CD14-positive monocyte (primary cell): ENCODE measurements around the gene CTNNBL1. TPM values are rescaled to one million over a fixed set of nuclear protein-coding genes. Genes with fewer than 3 reads are reported as not detected.

Experiments used
- DNase-seq, 3 donors: peaks; one replicate each; pipeline ENCODE4 v3.0.0-alpha.2; 2011 to 2022
- H2AFZ ChIP-seq: 2 replicates; pipeline ENCODE4 v1.6.0; 2012; ENCODE audit warnings: mild to moderate bottlenecking, low read depth, low read length, inconsistent platforms; ENCODE audit not compliant: insufficient read depth, poor library complexity, severe bottlenecking
- H3K27ac ChIP-seq, 2 donors: 1 replicate in 1 of 2; 2 replicates in 1 of 2; pipeline ENCODE4 v1.5.1; 2012 to 2013; ENCODE audit warnings: low read length in 2 of 2, control low read depth in 1 of 2, inconsistent platforms in 1 of 2, low read depth in 1 of 2, mild to moderate bottlenecking in 1 of 2
- H3K27me3 ChIP-seq, 2 donors: one replicate each; pipeline versions ENCODE4 v1.6.0 to v1.6.1; 2011 to 2013; ENCODE audit warnings: low read length in 2 of 2; ENCODE audit not compliant: control insufficient read depth in 2 of 2, insufficient read depth in 2 of 2
- H3K36me3 ChIP-seq, 2 donors: replicated peaks in 1 of 2; 1 replicate in 1 of 2; 2 replicates in 1 of 2; pipeline versions ENCODE4 v1.5.1 to v1.6.1; 2012 to 2013; ENCODE audit warnings: low read length in 2 of 2, control low read depth in 1 of 2, inconsistent platforms in 1 of 2, mild to moderate bottlenecking in 1 of 2; ENCODE audit not compliant: insufficient read depth in 2 of 2, control insufficient read depth in 1 of 2
- H3K4me1 ChIP-seq, 2 donors: 1 replicate in 1 of 2; 2 replicates in 1 of 2; pipeline versions ENCODE4 v1.5.1 to v1.6.1; 2012 to 2013; ENCODE audit warnings: low read length in 2 of 2, control low read depth in 1 of 2, inconsistent platforms in 1 of 2, mild to moderate bottlenecking in 1 of 2, moderate library complexity in 1 of 2; ENCODE audit not compliant: insufficient read depth in 2 of 2, control insufficient read depth in 1 of 2
- H3K4me2 ChIP-seq: replicated peaks from 2 replicates; pipeline ENCODE3; 2012; ENCODE audit warnings: low read length, moderate library complexity, mild to moderate bottlenecking; ENCODE audit not compliant: poor library complexity, severe bottlenecking; ENCODE audit errors: extremely low read depth
- H3K4me3 ChIP-seq, 3 experiments: fragments of 200-600 bp in 1 of 3; sonication (generic) in 1 of 3; replicated peaks in 1 of 3; 1 replicate in 2 of 3; 2 replicates in 1 of 3; pipeline ENCODE4 v1.5.1; 2011 to 2013; ENCODE audit warnings: low read length in 3 of 3, mild to moderate bottlenecking in 3 of 3, control low read depth in 2 of 3, low read depth in 2 of 3, inconsistent platforms in 1 of 3, moderate library complexity in 1 of 3
- H3K79me2 ChIP-seq: 2 replicates; pipeline ENCODE4 v1.6.0; 2012; ENCODE audit warnings: mild to moderate bottlenecking, control low read depth, inconsistent platforms, low read length, moderate library complexity; ENCODE audit not compliant: insufficient read depth
- H3K9ac ChIP-seq: 2 replicates; pipeline ENCODE4 v1.6.0; 2017; ENCODE audit warnings: low read length, mild to moderate bottlenecking; ENCODE audit not compliant: insufficient read depth, poor library complexity, severe bottlenecking
- H3K9me3 ChIP-seq, 2 donors: replicated peaks in 1 of 2; 1 replicate in 1 of 2; 2 replicates in 1 of 2; pipeline versions ENCODE4 v1.5.1 to v1.6.1; 2012 to 2013; ENCODE audit warnings: low read length in 2 of 2, control low read depth in 1 of 2; ENCODE audit not compliant: control insufficient read depth in 1 of 2, insufficient read depth in 1 of 2
- H4K20me1 ChIP-seq: 2 replicates; pipeline ENCODE4 v1.6.0; 2012; ENCODE audit warnings: mild to moderate bottlenecking, low read length, control low read depth, moderate library complexity; ENCODE audit not compliant: insufficient read depth
- H3K27ac Mint-ChIP-seq, 7 donors: one replicate each; pipeline ENCODE4 v1.8.0; 2020; ENCODE audit warnings: mild to moderate bottlenecking in 7 of 7, mixed read lengths in 7 of 7, moderate library complexity in 6 of 7, inconsistent platforms in 2 of 7
- H3K27me3 Mint-ChIP-seq, 3 donors: one replicate each; pipeline ENCODE4 v1.8.0; 2021 to 2022; ENCODE audit warnings: low read depth in 3 of 3, mild to moderate bottlenecking in 3 of 3, mixed read lengths in 3 of 3, moderate library complexity in 3 of 3, inconsistent platforms in 1 of 3
- H3K36me3 Mint-ChIP-seq, 2 donors: one replicate each; pipeline ENCODE4 v1.8.0; 2020; ENCODE audit warnings: mixed read lengths in 2 of 2, inconsistent platforms in 1 of 2, mild to moderate bottlenecking in 1 of 2
- H3K4me1 Mint-ChIP-seq: one replicate; pipeline ENCODE4 v1.8.0; 2020; ENCODE audit warnings: mild to moderate bottlenecking, mixed read lengths
- H3K4me3 Mint-ChIP-seq, 2 donors: one replicate each; pipeline ENCODE4 v1.8.0; 2020; ENCODE audit warnings: mild to moderate bottlenecking in 2 of 2, mixed read lengths in 2 of 2, moderate library complexity in 1 of 2
- H3K9me3 Mint-ChIP-seq, 7 donors: one replicate each; pipeline ENCODE4 v1.8.0; 2020 to 2022; ENCODE audit warnings: mixed read lengths in 7 of 7, mild to moderate bottlenecking in 6 of 7, moderate library complexity in 6 of 7, inconsistent platforms in 2 of 7
- CTCF ChIP-seq: fragments of 200-600 bp; IDR thresholded peaks from one replicate; pipeline ENCODE4 v1.8.0; 2022; ENCODE audit warnings: antibody characterized with exemption, mild to moderate bottlenecking
- WGBS: methylation state at CpG from one replicate; pipeline ENCODE4 v1.1.5; 2013; ENCODE audit warnings: missing lambda C conversion rate; ENCODE audit not compliant: insufficient coverage; 5-methylcytosine and 5-hydroxymethylcytosine counted together
- intact Hi-C, 2 donors: fragments of 100-400 bp; cut with micrococcal nuclease; formaldehyde crosslinking; loops; one replicate each; pipeline versions ENCODE4 v1.15.0 to v1.15.1; 2023
- polyA plus RNA-seq, 3 donors: library from polyadenylated mRNA; depleted of rRNA in 1 of 3; unstranded in 2 of 3; stranded (reverse) in 1 of 3; fragments of 300-500 nt in 2 of 3; fragments of >200 nt in 1 of 3; fragmentation: Illumina TruSeq in 2 of 3; gene quantifications; 1 replicate in 2 of 3; 2 replicates in 1 of 3; pipeline ENCODE4 v1.2.3, GENCODE V29; 2012 to 2021

CTNNBL1 gene
- polyA plus RNA-seq, 3 donors = 35.5 to 83.2 (median 77.3) TPM

DNA sequence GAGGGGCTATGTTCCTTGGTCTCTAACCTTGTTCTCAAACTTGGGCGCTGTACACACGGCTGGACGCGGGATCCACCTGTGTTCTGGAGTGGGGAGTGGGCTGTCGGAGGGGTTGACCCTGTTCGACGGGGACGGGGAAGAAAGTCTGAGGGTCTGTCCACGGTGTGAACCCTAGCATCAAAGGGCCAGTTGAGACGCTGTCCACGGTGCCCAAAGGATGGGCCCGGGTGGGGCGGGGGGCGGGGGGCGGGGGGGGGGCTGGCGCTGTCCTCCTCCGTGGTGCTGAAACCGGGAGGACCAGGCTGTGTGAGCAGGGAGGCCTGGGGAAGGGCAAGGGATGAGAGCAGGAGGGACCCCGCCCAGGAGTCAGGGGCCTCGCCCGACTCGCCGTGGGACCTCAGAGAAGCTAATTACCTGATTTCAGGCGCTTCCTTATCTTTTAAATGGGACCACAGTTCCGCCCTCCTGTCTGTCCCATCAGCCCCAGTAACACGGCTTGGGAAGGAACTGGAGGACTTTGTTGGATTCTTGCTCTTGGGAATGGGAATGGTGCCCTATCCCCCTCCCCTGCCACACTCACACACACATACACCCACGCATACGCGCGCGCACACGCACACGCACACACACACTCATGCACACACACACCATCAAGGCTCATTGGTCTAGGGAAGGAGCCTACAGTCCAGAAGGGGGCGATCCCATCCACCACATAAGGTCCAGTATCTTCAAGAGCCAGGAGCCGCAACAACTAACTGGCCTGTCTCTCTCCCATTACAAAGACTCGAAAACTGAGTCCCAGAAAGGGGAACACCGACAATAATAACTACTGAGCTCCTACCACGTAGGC lies 208.0 kb downstream of the CTNNBL1 start:
- no peak overlapping the region for H2AFZ ChIP-seq
- Mint-ChIP-seq H3K36me3 (peaks cover 3 to 9% of the 10 kb centered on the region in 2 donors), H3K27me3 (peaks cover 51 to 69% (median 63%) of the 10 kb centered on the region in 3 donors), H3K27ac (peak overlapping the region in 1 of 7 donors; percentile 27), H3K4me3 (peak overlapping the region in 1 of 2 donors; percentile 81), H3K9me3 (peaks cover 0 to 13% (median 7%) of the 10 kb centered on the region in 7 donors), H3K4me1 (peaks cover 3% of the 10 kb centered on the region)
- no peaks in the 10 kb centered on the region for H3K36me3 ChIP-seq
- H3K27me3 ChIP-seq = peaks cover 32 to 67% of the 10 kb centered on the region in 2 donors
- intact Hi-C loops = no loop called here
- no peak overlapping the region for H3K4me2 ChIP-seq
- H3K27ac ChIP-seq = no peak overlapping the region
- no peaks in the 10 kb centered on the region for H3K4me1 ChIP-seq
- TF ChIP-seq CTCF = no peak
- no peak overlapping the region for H3K4me3 ChIP-seq
- H3K79me2 ChIP-seq = no peaks in the 10 kb centered on the region
- peak in 1 of 3 donors; percentile 13 for DNase-seq
- WGBS = 32% methylated on average over 20 of the region's 38 CpGs
- peaks cover 0 to 6% of the 10 kb centered on the region in 2 donors for H3K9me3 ChIP-seq
- no peaks in the 10 kb centered on the region for H4K20me1 ChIP-seq
- H3K9ac ChIP-seq = no peak overlapping the region

DNA sequence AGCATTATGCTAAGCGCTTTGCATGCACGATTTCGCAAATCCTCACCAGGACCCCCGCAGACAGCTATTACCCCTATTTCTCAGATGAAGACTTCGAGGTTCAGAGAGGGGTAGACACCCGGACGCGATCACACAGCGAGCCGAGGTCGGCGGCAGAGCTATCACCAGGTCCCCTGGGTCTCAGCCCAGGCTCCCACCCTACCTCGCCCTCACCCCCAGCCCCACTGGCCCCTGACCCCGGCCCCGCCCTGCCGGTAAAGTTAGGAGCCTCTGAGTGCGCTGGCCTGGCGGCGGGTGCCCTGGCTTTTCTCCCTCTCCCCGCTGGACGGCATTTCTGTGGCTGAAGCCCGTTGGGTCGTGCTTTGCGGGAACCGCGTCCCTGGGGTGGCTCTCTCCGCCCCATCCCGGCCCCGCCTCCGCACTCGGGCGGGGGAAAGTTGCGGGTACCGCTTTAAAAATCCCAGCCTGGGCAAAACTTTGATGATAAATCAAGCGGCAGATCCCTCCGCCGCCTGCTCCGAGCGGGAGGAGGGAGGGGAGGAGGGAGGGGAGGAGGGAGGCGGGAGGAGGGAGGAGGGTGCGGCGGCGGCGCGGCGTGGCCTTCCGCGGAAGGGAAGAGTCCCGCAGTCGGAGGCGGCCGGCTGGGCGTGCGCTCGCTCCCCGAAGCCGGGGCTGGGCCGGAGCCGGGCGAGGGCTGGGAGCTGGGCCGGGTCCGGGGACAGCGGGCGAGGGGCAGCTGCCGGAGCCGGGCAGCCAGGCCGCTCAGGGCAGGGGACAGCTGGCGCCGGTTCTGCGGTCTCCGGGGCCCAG lies 208.9 kb downstream of the CTNNBL1 start, which contains the start of gene VSTM2L:
Gene VSTM2L, plus strand, starts transcription at position 624 of the 810 bp plus-strand sequence. CDS start 224 bp downstream, outside the sequence.
- peaks cover 32 to 73% of the 10 kb centered on the region in 2 donors for H3K27me3 ChIP-seq
- H3K9me3 ChIP-seq = peaks cover 0 to 6% of the 10 kb centered on the region in 2 donors
- no peak within 1 kb of the TSS for H3K27ac ChIP-seq
- H3K9ac ChIP-seq = no peak within 1 kb of the TSS
- Mint-ChIP-seq H3K4me1 (peaks cover 3% of the 10 kb centered on the region), H3K4me3 (peak within 1 kb of the TSS; percentile 8 to 96), H3K27ac (peak within 1 kb of the TSS in 1 of 7 donors; percentile 27), H3K36me3 (peaks cover 3 to 9% of the 10 kb centered on the region in 2 donors), H3K9me3 (peaks cover 0 to 13% (median 7%) of the 10 kb centered on the region in 7 donors), H3K27me3 (peaks cover 57 to 76% (median 64%) of the 10 kb centered on the region in 3 donors)
- DNase-seq = no peak
- no peak within 1 kb of the TSS for H2AFZ ChIP-seq
- TF ChIP-seq CTCF = no peak
- no peaks in the 10 kb centered on the region for H3K36me3 ChIP-seq
- no peaks in the 10 kb centered on the region for H3K4me1 ChIP-seq
- 6% methylated on average over 58 of the region's 71 CpGs for WGBS
- H3K79me2 ChIP-seq = no peaks in the 10 kb centered on the region
- no peak within 1 kb of the TSS for H3K4me2 ChIP-seq
- no peak within 1 kb of the TSS for H3K4me3 ChIP-seq
- intact Hi-C loops = no loop called here
- H4K20me1 ChIP-seq = no peaks in the 10 kb centered on the region
